ENCODE data around the gene C2orf76.
"Not testable (repeated sequence)": the region's sequence is repeated elsewhere in the genome, so short reads cannot be mapped to it uniquely, and the experiment has no call there.

Gene C2orf76

DNA sequence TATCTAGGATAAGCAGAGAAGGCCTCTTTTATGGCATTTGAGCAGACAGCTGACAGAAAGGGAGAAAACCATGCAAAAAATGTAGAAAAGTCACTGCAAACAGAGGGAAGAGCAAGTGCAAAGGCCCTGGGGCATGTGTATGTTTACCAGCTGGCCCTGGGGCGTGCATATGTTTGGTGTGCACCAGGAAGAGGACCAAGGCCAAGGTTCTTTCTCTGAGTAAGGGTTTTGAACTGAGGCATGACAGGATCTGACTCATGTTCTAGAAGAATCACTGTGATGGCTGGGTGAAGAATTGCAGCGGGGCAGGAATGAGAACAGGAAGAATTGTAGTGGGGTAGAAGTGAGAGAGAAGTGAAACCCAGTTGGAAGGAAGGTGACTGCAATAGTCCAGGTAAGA, 73.4 kb downstream of the C2orf76 start:
- DNase-seq: peak; percentile 12

DNA sequence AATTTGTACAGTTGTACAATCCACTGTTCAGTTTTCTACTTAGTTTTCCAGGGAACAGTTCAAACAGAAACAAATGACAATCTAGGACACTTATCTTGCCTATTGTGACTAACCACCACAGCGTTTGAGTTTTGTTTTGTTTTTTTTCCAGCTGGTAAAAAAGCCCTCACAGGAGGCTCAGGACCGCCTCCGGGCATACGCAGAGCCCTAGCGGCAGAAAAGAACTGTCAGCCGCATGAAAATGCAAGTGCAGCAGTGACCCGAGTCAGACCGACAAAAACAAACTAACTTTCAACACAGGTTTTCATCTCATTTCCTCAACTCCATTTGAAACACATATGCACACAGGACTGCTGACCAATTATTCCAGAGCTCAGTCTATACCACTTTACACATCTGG, 74.4 kb downstream of the C2orf76 start:
- no peak for DNase-seq

DNA sequence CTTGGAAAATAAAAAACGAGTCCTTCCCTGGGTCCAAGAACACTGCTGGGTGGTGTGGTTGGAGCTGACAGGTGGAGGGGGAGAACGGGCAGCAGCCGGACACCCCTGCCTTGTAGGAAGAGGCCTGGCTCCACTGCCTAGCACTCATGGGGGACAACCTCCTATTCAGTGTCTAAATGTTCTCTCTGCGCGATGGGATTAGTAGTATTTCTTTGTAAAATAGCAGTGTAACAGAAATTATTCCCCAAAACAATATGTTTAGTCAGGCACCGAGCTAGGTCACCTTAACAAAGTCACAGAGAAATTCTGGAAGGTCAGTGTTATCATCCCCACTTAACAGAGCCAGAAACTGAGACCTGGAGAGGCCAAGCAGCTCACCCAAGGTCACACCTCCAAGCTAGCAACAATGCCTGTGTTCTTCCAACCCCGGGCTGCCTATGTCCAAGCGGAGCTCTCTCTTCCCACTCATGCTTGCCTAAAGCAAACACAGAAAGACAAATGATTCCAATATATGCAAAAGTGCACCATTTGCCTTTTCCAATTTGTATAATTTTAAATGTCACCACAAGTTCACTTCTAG, 75.0 kb downstream of the C2orf76 start:
- DNase-seq: no peak

- peak; percentile 12 for DNase-seq
Measured at GRCh38 chr2:119290859-119291587, 75.6 kb downstream of the C2orf76 start.

DNA sequence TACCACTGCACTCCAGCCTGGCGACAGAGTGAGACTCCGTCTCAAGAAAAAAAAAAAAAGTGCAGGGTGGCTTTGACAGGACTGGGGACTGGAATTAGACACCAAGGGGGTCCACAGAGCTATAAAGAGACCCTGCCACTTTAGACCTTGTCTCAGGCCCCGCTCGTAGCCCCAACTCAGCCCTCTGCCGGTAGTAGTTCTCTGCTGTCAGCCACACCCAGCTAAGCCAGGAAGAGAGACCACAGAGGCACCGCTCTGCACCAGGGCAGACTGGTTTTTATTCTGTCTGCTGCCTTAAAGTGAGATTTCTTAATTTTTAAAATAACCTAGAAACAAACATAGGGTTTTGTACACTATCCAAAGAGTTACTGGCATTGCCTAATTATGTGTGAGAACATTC, 77.0 kb downstream of the C2orf76 start:
- DNase-seq: no peak

DNA sequence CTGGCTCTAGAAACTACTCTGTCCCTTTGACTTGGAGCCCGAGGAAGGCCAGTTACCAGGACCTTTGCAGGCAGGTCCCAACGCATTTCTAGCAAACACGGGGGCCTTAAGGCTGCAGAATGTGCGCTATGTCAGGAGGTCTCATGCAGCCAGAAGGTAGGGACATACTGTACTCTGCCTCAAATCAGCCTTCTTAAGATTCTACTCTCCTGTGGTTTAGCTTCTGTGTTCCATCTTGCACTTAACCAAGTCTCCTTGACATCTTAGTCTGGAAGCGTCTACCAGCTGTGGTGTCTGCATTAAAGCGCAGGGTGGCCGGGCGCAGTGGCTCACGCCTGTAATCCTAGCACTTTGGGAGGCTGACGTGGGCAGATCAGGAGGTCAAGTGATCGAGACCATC, 77.5 kb downstream of the C2orf76 start:
- DNase-seq: no peak

DNA sequence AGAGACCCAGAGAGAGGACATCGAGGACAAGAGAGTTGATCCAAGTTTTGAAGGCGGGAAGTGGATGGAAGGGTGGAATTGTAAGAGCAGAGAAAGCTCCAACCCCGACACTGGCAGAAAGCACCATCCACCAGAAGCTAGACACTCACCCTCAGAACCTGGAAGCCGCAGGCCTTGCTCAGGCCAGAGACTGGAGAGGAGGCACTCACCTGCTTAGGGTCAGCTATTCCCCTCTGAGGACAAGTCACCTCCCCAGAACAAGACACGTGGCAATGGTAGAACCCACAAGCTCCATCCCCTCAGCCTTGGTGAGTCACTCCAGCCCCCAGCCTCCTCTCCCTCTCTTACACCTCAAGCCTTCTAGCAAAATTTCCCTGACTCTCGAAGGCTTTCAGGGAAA, 78.1 kb downstream of the C2orf76 start:
- no peak for DNase-seq

DNA sequence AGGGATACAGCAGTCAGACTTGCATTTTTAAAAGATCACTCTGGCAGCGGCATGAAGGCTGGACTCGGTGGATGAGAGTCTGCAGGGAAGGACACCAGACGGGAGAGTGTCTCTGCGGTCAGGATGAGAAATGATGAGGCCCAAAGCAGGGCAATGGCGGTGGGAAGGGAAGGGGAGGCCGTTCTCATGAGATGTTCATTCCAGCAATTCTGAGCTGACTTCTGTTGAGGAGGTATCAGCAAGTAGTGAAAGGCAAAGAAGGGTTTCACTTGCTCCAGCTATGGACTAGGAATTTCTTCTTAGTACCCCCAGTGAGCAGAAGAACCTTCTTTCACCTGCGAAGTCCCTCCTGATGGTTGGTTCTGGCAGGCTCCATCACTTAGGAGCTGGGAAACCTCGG, 80.0 kb downstream of the C2orf76 start:
- no peak for DNase-seq

DNA sequence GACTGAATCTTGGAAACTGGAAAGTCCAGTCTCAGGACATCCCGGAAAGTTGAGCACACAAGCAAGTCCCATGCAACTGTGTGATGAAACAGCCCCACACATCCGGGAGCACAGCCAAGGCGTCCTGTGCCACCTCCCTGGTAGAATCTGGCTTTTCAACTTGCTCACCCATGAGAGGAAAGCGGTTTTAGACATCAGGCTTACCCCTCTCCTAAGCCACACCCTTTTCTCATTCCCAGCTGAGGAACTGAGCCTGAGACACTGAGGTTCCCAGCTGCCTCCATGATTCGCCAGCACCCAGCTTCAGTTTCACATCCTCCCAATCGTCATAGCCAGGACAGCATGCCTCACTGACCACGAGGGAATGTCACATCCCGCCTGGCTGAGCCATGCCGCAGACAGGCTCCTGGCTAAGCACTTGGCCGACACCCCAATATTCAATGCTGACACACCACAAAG, 82.7 kb downstream of the C2orf76 start:
- peak; percentile 85 for DNase-seq

- DNase-seq: no peak
Measured at GRCh38 chr2:119282996-119283511, 83.6 kb downstream of the C2orf76 start.

- no peak for DNase-seq
Measured at GRCh38 chr2:119282146-119282995, 84.3 kb downstream of the C2orf76 start.

GRCh38 chr2:119280680-119281079, 86.0 kb downstream of the C2orf76 start:
- no peak for DNase-seq

DNA sequence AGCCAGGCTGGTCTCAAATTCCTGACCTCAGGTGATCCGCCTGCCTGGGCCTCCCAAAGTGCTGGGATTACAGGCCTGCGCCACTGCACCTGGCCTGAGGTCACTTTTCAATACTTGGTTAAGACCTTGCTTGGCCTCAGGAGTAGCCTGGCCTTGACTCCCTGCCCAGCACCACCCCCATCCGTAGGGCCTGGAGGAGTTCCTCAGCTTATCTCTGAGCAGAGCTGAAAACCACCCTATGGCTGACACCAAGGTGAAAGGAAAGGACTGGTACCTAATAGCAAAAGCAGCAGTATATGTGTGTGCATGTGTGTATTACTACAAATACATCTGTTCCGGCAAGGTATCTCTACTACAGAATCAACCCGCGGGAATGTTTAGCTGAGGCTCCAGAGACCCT, 87.0 kb downstream of the C2orf76 start:
- no peak for DNase-seq

GRCh38 chr2:119278946-119279345, 87.7 kb downstream of the C2orf76 start:
- no peak for DNase-seq

DNA sequence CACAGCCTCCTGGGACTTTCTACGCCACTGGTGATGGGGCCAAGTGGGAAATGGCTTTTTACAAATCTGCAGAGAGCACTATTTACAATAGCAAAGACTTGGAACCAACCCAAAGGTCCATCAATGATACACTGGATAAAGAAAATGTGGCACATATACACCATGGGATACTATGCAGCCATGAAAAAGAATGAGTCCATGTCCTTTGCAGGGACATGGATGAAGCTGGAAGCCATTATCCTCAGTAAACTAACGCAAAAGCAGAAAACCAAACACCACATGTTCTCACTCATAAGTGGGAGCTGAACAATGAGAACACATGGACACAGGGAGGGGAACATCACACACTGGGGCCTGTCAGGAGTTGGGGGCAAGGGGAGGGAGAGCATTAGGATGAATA, 88.2 kb downstream of the C2orf76 start:
- not testable (repeated sequence) for DNase-seq

DNA sequence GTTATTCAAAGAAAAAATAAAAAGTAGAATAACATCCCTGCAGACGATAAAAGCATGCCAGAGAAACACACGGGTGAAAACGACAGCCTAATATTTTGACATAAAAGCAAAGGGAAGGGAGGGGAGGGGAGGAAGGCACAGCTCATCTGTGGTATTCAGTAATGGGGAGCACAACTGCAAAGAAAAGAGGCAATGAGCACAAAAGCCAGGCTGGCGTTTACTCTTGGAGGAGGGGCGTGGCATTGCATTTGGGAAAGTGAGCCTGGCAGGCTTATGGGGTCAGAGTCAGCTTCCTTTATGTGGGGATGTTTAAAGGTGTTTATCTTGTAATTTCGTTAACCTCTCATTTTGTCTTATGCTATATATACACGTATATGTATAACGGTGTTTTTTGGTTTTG, 89.8 kb downstream of the C2orf76 start:
- no peak for DNase-seq

- DNase-seq: no peak
Measured at GRCh38 chr2:119267604-119268003, 99.0 kb downstream of the C2orf76 start.

DNA sequence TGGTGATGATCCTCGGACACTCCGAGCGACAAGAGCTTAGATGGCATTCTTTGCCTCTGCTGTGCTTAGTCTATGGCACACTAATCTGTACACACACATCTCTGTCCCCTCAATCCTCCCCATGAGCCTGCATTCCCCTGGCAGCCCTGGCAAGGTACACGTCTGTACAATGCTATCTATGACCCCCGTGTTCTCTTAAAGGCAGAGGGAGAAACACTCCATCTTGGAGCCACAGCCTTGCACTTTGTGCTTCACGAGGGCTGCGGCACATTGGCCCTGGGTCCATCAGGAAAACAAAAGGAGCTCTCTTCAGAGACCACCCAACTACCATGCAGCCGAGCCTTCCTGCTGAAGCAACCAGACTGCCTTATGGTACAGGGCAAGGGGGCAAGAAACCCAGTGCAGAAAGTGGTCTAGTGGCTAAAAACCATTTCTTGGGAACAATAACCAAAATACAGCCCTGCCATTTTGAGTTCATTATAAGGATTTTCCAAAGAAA, 100.5 kb downstream of the C2orf76 start:
- no peak for DNase-seq

GRCh38 chr2:119265693-119266066, 101.0 kb downstream of the C2orf76 start:
- no peak for DNase-seq

DNA sequence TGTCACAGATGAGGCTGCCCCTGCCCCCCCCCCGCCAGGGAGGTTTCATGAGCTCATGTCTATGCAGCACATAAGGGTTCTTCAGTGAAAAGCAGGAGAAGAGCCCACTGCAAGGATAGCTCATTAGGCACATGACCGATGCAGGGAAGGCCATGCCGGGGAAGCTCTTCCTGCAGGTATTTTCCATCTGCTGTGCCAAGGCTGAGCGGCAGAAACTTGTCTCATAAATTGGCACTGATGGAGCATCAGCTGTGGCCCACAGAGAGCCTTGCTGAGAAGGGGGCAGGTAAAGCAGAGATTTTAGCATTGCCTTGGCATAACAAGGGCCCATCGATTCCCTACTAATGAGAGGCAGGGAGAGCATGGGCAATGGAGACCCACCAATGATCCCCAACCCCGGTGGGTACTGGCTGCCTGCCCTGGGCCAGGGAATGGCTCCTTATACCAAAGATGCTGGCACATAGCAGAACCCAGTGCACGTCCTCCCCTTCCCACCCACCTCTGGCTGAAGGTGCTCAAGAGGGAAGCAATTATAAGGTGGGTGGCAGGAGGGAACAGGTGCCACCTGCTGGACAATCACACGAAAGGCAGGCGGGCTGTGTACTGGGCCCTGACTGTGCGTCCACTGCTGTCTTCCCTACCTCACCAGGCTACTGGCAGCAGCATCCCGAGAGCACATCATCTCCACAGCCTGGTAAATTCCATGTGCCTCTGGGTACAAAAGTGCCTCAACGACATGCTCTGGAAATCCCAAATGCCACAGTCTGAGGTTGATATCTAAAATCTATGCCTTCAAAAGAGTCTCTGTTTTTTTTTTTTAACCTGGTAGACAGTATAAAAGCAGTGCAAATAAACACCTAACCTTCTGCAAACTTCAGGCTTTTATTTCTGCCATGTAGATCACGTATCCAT, 101.6 kb downstream of the C2orf76 start:
- peak; percentile 48 for DNase-seq

- DNase-seq: no peak
Measured at GRCh38 chr2:119263656-119264055, 103.0 kb downstream of the C2orf76 start.

DNA sequence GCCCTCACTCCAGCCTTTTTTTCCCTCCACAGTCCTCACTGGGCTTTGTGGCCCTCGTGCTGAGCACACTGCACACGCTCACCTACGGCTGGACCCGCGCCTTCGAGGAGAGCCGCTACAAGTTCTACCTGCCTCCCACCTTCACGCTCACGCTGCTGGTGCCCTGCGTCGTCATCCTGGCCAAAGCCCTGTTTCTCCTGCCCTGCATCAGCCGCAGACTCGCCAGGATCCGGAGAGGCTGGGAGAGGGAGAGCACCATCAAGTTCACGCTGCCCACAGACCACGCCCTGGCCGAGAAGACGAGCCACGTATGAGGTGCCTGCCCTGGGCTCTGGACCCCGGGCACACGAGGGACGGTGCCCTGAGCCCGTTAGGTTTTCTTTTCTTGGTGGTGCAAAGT, 103.6 kb downstream of the C2orf76 start:
- no peak for DNase-seq
